ENCODE results near the gene PGM1.

- TF ChIP-seq, protein P1, sequence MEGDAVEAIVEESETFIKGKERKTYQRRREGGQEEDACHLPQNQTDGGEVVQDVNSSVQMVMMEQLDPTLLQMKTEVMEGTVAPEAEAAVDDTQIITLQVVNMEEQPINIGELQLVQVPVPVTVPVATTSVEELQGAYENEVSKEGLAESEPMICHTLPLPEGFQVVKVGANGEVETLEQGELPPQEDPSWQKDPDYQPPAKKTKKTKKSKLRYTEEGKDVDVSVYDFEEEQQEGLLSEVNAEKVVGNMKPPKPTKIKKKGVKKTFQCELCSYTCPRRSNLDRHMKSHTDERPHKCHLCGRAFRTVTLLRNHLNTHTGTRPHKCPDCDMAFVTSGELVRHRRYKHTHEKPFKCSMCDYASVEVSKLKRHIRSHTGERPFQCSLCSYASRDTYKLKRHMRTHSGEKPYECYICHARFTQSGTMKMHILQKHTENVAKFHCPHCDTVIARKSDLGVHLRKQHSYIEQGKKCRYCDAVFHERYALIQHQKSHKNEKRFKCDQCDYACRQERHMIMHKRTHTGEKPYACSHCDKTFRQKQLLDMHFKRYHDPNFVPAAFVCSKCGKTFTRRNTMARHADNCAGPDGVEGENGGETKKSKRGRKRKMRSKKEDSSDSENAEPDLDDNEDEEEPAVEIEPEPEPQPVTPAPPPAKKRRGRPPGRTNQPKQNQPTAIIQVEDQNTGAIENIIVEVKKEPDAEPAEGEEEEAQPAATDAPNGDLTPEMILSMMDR (IDR thresholded peaks at IDR 0.05; ENCODE audit: extremely low read depth in 1 of 2, insufficient read depth in 1 of 2, low read depth in 1 of 2, low read length in 2 of 2) = no peak
- no peak for TF ChIP-seq POLR2A (IDR thresholded peaks at IDR 0.05; ENCODE audit: low read depth, low read length)
- TF ChIP-seq, protein P2, sequence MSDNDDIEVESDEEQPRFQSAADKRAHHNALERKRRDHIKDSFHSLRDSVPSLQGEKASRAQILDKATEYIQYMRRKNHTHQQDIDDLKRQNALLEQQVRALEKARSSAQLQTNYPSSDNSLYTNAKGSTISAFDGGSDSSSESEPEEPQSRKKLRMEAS (IDR thresholded peaks at IDR 0.05; ENCODE audit: insufficient read depth, insufficient read length) = no peak
Observed at GRCh38 chr1:63640633-63641567, 47.7 kb downstream of the PGM1 start.

Measured in endothelial cell of umbilical vein (primary cell).